ENCODE measurements around the gene MACROH2A2. TPM values are rescaled to one million over a fixed set of nuclear protein-coding genes. Genes with fewer than 3 reads are reported as not detected.

Gene MACROH2A2
- total and polyA plus RNA-seq, 2 of the 13 experiments (the other 11 are each of a cell fraction or from before 2014, with no cell fraction given) = 9.8 to 43.1 TPM

DNA sequence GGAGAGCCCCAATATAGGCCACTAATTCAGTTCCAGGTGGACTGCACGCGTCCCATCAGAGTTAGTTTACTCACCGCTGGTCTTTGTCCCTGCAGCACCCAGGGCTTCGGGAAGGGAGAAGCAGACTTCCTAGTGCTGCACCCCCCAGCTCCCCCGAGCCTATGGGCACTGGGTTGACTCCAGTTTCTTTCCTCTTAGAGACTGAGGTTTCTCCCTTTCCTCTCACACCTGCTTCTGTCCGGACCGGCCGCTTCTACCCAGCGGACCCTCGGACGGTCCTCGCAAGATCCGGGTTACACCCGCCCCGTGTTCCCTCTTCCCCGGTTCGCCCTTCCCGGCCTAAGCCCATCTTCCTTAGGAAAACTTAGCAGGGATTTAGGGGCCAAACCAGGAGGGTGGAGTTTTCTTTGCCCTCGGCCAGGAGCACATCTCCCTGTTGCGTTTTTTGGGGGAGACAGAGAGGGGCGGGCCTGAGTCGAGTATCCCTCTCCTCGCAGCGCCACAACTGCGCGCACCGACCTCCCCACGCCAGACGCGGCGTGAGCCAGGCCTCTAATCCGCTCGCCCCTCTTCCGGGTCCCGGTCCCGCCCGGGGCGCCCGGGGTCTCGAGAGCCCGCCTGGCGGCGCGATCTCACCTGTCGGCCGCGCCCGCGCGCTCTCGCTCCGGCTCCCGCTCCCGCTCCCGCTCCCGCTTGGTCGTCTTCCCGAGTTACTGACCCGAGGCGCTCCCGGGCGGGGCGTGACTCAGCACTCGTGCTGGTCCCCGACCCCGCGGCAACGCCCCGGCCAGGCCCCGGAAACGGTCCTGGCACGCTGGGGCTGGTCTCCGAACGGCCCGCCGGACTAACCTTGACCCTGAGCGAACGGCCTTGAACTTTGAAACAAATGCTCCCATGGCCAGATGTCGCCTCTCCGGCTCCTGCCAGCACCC is 79.7 kb downstream of the MACROH2A2 start, which contains the start of gene AIFM2 (continued):
- TF ChIP-seq, protein P1, sequence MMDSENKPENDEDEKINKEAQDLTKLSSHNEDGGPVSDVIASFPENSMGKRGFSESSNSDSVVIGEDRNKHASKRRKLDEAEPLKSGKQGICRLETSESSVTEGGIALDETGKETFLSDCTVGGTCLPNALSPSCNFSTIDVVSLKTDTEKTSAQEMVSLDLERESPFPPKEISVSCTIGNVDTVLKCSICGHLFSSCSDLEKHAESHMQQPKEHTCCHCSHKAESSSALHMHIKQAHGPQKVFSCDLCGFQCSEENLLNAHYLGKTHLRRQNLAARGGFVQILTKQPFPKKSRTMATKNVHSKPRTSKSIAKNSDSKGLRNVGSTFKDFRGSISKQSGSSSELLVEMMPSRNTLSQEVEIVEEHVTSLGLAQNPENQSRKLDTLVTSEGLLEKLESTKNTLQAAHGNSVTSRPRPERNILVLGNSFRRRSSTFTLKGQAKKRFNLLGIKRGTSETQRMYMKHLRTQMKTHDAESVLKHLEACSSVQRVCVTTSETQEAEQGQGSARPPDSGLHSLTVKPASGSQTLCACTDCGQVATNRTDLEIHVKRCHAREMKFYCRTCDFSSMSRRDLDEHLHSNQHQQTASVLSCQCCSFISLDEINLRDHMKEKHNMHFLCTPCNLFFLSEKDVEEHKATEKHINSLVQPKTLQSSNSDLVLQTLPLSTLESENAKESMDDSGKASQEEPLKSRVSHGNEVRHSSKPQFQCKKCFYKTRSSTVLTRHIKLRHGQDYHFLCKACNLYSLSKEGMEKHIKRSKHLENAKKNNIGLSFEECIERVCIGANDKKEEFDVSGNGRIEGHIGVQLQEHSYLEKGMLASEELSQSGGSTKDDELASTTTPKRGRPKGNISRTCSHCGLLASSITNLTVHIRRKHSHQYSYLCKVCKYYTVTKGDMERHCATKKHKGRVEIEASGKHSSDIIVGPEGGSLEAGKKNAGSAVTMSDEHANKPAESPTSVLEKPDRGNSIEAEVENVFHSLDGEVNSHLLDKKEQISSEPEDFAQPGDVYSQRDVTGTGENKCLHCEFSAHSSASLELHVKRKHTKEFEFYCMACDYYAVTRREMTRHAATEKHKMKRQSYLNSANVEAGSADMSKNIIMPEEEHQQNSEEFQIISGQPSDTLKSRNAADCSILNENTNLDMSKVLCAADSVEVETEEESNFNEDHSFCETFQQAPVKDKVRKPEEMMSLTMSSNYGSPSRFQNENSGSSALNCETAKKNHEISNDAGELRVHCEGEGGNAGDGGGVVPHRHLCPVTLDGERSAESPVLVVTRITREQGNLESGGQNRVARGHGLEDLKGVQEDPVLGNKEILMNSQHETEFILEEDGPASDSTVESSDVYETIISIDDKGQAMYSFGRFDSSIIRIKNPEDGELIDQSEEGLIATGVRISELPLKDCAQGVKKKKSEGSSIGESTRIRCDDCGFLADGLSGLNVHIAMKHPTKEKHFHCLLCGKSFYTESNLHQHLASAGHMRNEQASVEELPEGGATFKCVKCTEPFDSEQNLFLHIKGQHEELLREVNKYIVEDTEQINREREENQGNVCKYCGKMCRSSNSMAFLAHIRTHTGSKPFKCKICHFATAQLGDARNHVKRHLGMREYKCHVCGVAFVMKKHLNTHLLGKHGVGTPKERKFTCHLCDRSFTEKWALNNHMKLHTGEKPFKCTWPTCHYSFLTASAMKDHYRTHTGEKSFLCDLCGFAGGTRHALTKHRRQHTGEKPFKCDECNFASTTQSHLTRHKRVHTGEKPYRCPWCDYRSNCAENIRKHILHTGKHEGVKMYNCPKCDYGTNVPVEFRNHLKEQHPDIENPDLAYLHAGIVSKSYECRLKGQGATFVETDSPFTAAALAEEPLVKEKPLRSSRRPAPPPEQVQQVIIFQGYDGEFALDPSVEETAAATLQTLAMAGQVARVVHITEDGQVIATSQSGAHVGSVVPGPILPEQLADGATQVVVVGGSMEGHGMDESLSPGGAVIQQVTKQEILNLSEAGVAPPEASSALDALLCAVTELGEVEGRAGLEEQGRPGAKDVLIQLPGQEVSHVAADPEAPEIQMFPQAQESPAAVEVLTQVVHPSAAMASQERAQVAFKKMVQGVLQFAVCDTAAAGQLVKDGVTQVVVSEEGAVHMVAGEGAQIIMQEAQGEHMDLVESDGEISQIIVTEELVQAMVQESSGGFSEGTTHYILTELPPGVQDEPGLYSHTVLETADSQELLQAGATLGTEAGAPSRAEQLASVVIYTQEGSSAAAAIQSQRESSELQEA (CRISPR knock-in tag; IDR thresholded peaks at IDR 0.05; ENCODE audit: not compliant biosample characterization) = no peak
- TF ChIP-seq, protein P2, sequence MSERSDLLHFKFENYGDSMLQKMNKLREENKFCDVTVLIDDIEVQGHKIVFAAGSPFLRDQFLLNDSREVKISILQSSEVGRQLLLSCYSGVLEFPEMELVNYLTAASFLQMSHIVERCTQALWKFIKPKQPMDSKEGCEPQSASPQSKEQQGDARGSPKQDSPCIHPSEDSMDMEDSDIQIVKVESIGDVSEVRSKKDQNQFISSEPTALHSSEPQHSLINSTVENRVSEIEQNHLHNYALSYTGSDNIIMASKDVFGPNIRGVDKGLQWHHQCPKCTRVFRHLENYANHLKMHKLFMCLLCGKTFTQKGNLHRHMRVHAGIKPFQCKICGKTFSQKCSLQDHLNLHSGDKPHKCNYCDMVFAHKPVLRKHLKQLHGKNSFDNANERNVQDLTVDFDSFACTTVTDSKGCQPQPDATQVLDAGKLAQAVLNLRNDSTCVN (CRISPR knock-in tag; IDR thresholded peaks at IDR 0.05; ENCODE audit: borderline replicate concordance) = no peak; the same call in 1 of the 2 replicates
- TF ChIP-seq ZNF572 (CRISPR knock-in tag; IDR thresholded peaks at IDR 0.05) (no peak), THAP11 (CRISPR knock-in tag; IDR thresholded peaks at IDR 0.05) (peak; percentile 71), ZNF747 (CRISPR knock-in tag; IDR thresholded peaks at IDR 0.05; ENCODE audit: borderline replicate concordance) (no peak; the same call in 1 of the 2 replicates), NFYC (CRISPR knock-in tag; IDR thresholded peaks at IDR 0.05) (no peak), ZNF766 (CRISPR knock-in tag; IDR thresholded peaks at IDR 0.05; ENCODE audit: borderline replicate concordance) (peak; percentile 54; the same call in 1 of the 2 replicates)
- TF ChIP-seq, protein P3, sequence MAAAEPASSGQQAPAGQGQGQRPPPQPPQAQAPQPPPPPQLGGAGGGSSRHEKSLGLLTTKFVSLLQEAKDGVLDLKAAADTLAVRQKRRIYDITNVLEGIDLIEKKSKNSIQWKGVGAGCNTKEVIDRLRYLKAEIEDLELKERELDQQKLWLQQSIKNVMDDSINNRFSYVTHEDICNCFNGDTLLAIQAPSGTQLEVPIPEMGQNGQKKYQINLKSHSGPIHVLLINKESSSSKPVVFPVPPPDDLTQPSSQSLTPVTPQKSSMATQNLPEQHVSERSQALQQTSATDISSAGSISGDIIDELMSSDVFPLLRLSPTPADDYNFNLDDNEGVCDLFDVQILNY (CRISPR knock-in tag; conservative IDR thresholded peaks at IDR 0.05) = no peak
- TF ChIP-seq, protein P4, sequence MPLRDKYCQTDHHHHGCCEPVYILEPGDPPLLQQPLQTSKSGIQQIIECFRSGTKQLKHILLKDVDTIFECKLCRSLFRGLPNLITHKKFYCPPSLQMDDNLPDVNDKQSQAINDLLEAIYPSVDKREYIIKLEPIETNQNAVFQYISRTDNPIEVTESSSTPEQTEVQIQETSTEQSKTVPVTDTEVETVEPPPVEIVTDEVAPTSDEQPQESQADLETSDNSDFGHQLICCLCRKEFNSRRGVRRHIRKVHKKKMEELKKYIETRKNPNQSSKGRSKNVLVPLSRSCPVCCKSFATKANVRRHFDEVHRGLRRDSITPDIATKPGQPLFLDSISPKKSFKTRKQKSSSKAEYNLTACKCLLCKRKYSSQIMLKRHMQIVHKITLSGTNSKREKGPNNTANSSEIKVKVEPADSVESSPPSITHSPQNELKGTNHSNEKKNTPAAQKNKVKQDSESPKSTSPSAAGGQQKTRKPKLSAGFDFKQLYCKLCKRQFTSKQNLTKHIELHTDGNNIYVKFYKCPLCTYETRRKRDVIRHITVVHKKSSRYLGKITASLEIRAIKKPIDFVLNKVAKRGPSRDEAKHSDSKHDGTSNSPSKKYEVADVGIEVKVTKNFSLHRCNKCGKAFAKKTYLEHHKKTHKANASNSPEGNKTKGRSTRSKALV (CRISPR knock-in tag; IDR thresholded peaks at IDR 0.05) = peak; percentile 80; the same call in 1 of the 2 replicates
- TF ChIP-seq, protein P5, sequence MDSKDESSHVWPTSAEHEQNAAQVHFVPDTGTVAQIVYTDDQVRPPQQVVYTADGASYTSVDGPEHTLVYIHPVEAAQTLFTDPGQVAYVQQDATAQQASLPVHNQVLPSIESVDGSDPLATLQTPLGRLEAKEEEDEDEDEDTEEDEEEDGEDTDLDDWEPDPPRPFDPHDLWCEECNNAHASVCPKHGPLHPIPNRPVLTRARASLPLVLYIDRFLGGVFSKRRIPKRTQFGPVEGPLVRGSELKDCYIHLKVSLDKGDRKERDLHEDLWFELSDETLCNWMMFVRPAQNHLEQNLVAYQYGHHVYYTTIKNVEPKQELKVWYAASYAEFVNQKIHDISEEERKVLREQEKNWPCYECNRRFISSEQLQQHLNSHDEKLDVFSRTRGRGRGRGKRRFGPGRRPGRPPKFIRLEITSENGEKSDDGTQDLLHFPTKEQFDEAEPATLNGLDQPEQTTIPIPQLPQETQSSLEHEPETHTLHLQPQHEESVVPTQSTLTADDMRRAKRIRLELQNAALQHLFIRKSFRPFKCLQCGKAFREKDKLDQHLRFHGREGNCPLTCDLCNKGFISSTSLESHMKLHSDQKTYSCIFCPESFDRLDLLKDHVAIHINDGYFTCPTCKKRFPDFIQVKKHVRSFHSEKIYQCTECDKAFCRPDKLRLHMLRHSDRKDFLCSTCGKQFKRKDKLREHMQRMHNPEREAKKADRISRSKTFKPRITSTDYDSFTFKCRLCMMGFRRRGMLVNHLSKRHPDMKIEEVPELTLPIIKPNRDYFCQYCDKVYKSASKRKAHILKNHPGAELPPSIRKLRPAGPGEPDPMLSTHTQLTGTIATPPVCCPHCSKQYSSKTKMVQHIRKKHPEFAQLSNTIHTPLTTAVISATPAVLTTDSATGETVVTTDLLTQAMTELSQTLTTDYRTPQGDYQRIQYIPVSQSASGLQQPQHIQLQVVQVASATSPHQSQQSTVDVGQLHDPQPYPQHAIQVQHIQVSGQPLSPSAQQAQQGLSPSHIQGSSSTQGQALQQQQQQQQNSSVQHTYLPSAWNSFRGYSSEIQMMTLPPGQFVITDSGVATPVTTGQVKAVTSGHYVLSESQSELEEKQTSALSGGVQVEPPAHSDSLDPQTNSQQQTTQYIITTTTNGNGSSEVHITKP (CRISPR knock-in tag; IDR thresholded peaks at IDR 0.05; ENCODE audit: low read depth) = no peak
